ENCODE measurements around the gene FKRP.
"Not testable (repeated sequence)": the region's sequence is repeated elsewhere in the genome, so short reads cannot be mapped to it uniquely, and the experiment has no call there.

FKRP gene

GRCh38 chr19:46745521-46746280 lies at the start of gene FKRP:
Gene FKRP (plus strand): TSS chr19:46746057. CDS start chr19:46755451, 9,394 bp downstream.
- DNase-seq: peak; percentile 46 to 51

- no peak for DNase-seq
Observed at GRCh38 chr19:46696866-46697203, 49.0 kb upstream of the FKRP start.

GRCh38 chr19:46697204-46697960 lies 48.5 kb upstream of the FKRP start:
- DNase-seq: peak in 1 of 2 donors; percentile 31

GRCh38 chr19:46698395-46699321 lies 47.2 kb upstream of the FKRP start:
- DNase-seq: no peak

GRCh38 chr19:46700704-46701103 lies 45.2 kb upstream of the FKRP start:
- DNase-seq: no peak

- peak; percentile 94 to 95 for DNase-seq
Observed at GRCh38 chr19:46704379-46705076, 41.3 kb upstream of the FKRP start.

- DNase-seq: no peak
Observed at GRCh38 chr19:46710687-46711086, 35.2 kb upstream of the FKRP start.

- not testable (repeated sequence) for DNase-seq
Observed at GRCh38 chr19:46712768-46713338, 33.0 kb upstream of the FKRP start.

GRCh38 chr19:46713781-46714443 lies 31.9 kb upstream of the FKRP start:
- DNase-seq: peak; percentile 72 to 77

GRCh38 chr19:46714444-46715106 lies 31.3 kb upstream of the FKRP start:
- DNase-seq: peak in 1 of 2 donors; percentile 60

GRCh38 chr19:46715620-46715974 lies 30.3 kb upstream of the FKRP start:
- DNase-seq: no peak

GRCh38 chr19:46715975-46716671 lies 29.7 kb upstream of the FKRP start:
- DNase-seq: peak in 1 of 2 donors; percentile 37

GRCh38 chr19:46716672-46717033 lies 29.2 kb upstream of the FKRP start:
- DNase-seq: no peak

GRCh38 chr19:46717034-46717715 lies 28.7 kb upstream of the FKRP start, which contains the start of gene PRKD2:
Gene PRKD2 (minus strand): TSS chr19:46717114. CDS start chr19:46716370, 744 bp downstream.
- peak; percentile 91 to 95 for DNase-seq

- DNase-seq: peak in 1 of 2 donors; percentile 17
Observed at GRCh38 chr19:46717716-46718143, 28.1 kb upstream of the FKRP start.

GRCh38 chr19:46718157-46718933 lies 27.5 kb upstream of the FKRP start:
- DNase-seq: peak; percentile 56 to 64

GRCh38 chr19:46718934-46719622 lies 26.8 kb upstream of the FKRP start:
- DNase-seq: no peak

Measured in stimulated activated CD4-positive, alpha-beta T cell treated with anti-CD3 and anti-CD28 coated beads, Interleukin-2, amount 100 ng/mL, for 24 hours (primary cell).